Neural progenitor cell (in vitro differentiated cells): ENCODE measurements around the gene MTCP1.

Source experiments
- CTCF ChIP-seq: fragments of 200-600 bp; sonication (generic); IDR thresholded peaks from 2 replicates; pipeline ENCODE4 v1.5.1; 2017; ENCODE audit warnings: antibody characterized with exemption, mild to moderate bottlenecking
- EZH2phosphoT487 ChIP-seq: fragments of 200-600 bp; sonication (generic); IDR thresholded peaks from 2 replicates; pipeline ENCODE4 v1.6.1; 2017; ENCODE audit warnings: antibody characterized with exemption

GRCh38 chrX:155022585-155022984 is 48.4 kb downstream of the MTCP1 start, which contains the start of gene F8:
- no peak for TF ChIP-seq CTCF
- TF ChIP-seq EZH2phosphoT487, result no peak
